Subcutaneous abdominal adipose tissue (tissue), 5 donors: Measurements from ENCODE around the gene NCSTN.
"Not testable (repeated sequence)": the region's sequence is repeated elsewhere in the genome, so short reads cannot be mapped to it uniquely, and the experiment has no call there.

Experiments used
- H3K27ac ChIP-seq: one replicate; pipeline ENCODE4 v1.7.0; 2013; ENCODE audit warnings: low read depth, mild to moderate bottlenecking, inconsistent platforms, low read length, moderate library complexity
- H3K27me3 ChIP-seq, 5 donors: one replicate each; pipeline ENCODE4 v1.7.0; 2013; ENCODE audit warnings: low read length in 5 of 5, inconsistent platforms in 1 of 5; ENCODE audit not compliant: control insufficient read depth in 5 of 5, insufficient read depth in 4 of 5
- H3K36me3 ChIP-seq, 5 donors: one replicate each; pipeline ENCODE4 v1.7.0; 2013; ENCODE audit warnings: low read length in 5 of 5; ENCODE audit not compliant: control insufficient read depth in 5 of 5, insufficient read depth in 5 of 5
- H3K4me1 ChIP-seq, 5 donors: one replicate each; pipeline ENCODE4 v1.7.0; 2013; ENCODE audit warnings: low read length in 5 of 5, mild to moderate bottlenecking in 3 of 5, moderate library complexity in 1 of 5; ENCODE audit not compliant: control insufficient read depth in 5 of 5, insufficient read depth in 5 of 5
- H3K4me3 ChIP-seq, 5 donors: one replicate each; pipeline ENCODE4 v1.7.0; 2013; ENCODE audit warnings: low read length in 5 of 5, low read depth in 1 of 5
- H3K9ac ChIP-seq, 5 donors: one replicate each; pipeline ENCODE4 v1.7.0; 2013; ENCODE audit warnings: low read length in 5 of 5, mild to moderate bottlenecking in 4 of 5, moderate library complexity in 3 of 5
- H3K9me3 ChIP-seq, 5 donors: one replicate each; pipeline ENCODE4 v1.7.0; 2013; ENCODE audit warnings: low read length in 5 of 5; ENCODE audit not compliant: control insufficient read depth in 5 of 5
- donor health status: healthy.
- donor health status: healthy.
- donor health status: healthy.
- donor health status: healthy.
- donor health status: healthy.

The NCSTN gene

GRCh38 chr1:160377585-160378206 is 34.5 kb downstream of the NCSTN start:
- no peaks in the 10 kb centered on the region for H3K36me3 ChIP-seq
- H3K27me3 ChIP-seq: peaks cover 0 to 2% (median 0%) of the 10 kb centered on the region in 5 donors
- H3K9me3 ChIP-seq: no peaks in the 10 kb centered on the region
- H3K4me1 ChIP-seq: peaks cover 4 to 20% (median 19%) of the 10 kb centered on the region in 5 donors
- no peak overlapping the region for H3K9ac ChIP-seq
- no peak overlapping the region for H3K27ac ChIP-seq
- no peak overlapping the region for H3K4me3 ChIP-seq

- not testable (repeated sequence) for H3K36me3 ChIP-seq, H3K27me3 ChIP-seq, H3K4me3 ChIP-seq, H3K4me1 ChIP-seq, H3K9me3 ChIP-seq, H3K9ac ChIP-seq, H3K27ac ChIP-seq
Measured at GRCh38 chr1:160384812-160385211, 41.6 kb downstream of the NCSTN start.

- not testable (repeated sequence) for H3K9ac ChIP-seq, H3K9me3 ChIP-seq, H3K4me3 ChIP-seq, H3K27me3 ChIP-seq, H3K36me3 ChIP-seq, H3K4me1 ChIP-seq, H3K27ac ChIP-seq
Measured at GRCh38 chr1:160388406-160388805, 45.2 kb downstream of the NCSTN start.

- no peak overlapping the region for H3K27ac ChIP-seq
- no peaks in the 10 kb centered on the region for H3K4me1 ChIP-seq
- H3K9ac ChIP-seq: no peak overlapping the region
- H3K4me3 ChIP-seq: no peak overlapping the region
- H3K27me3 ChIP-seq: peaks cover 0 to 7% (median 2%) of the 10 kb centered on the region in 5 donors
- no peaks in the 10 kb centered on the region for H3K9me3 ChIP-seq
- no peaks in the 10 kb centered on the region for H3K36me3 ChIP-seq
Measured at GRCh38 chr1:160394673-160395072, 51.5 kb downstream of the NCSTN start.

GRCh38 chr1:160397651-160398050 is 54.5 kb downstream of the NCSTN start:
- no peak overlapping the region for H3K4me3 ChIP-seq
- no peak overlapping the region for H3K27ac ChIP-seq
- no peaks in the 10 kb centered on the region for H3K36me3 ChIP-seq
- no peaks in the 10 kb centered on the region for H3K9me3 ChIP-seq
- peaks cover 0 to 16% (median 14%) of the 10 kb centered on the region in 5 donors for H3K4me1 ChIP-seq
- H3K9ac ChIP-seq: no peak overlapping the region
- peaks cover 8 to 22% (median 14%) of the 10 kb centered on the region in 5 donors for H3K27me3 ChIP-seq

- Histone ChIP-seq H3K4me1 (peaks cover 0 to 21% (median 14%) of the 10 kb centered on the region in 5 donors), H3K9ac (no peak overlapping the region), H3K36me3 (no peaks in the 10 kb centered on the region), H3K27me3 (peaks cover 8 to 27% (median 15%) of the 10 kb centered on the region in 5 donors), H3K27ac (no peak overlapping the region), H3K9me3 (no peaks in the 10 kb centered on the region), H3K4me3 (no peak overlapping the region)
Measured at GRCh38 chr1:160398823-160399222, 55.6 kb downstream of the NCSTN start.

- Histone ChIP-seq H3K36me3 (no peaks in the 10 kb centered on the region), H3K4me1 (peaks cover 0 to 21% (median 14%) of the 10 kb centered on the region in 5 donors), H3K4me3 (peak overlapping the region; percentile 26 to 64 (median 56)), H3K9me3 (no peaks in the 10 kb centered on the region), H3K27me3 (peaks cover 8 to 27% (median 15%) of the 10 kb centered on the region in 5 donors), H3K27ac (no peak overlapping the region), H3K9ac (peak overlapping the region in 2 of 5 donors; percentile 12 to 34)
Measured at GRCh38 chr1:160399544-160400222, 56.5 kb downstream of the NCSTN start.

- Histone ChIP-seq H3K27me3 (peaks cover 8 to 27% (median 17%) of the 10 kb centered on the region in 5 donors), H3K4me1 (peaks cover 0 to 21% (median 14%) of the 10 kb centered on the region in 5 donors), H3K4me3 (peak within 1 kb of the TSS; percentile 53 to 64 (median 56)), H3K36me3 (no peaks in the 10 kb centered on the region), H3K9ac (peak within 1 kb of the TSS in 3 of 5 donors; percentile 12 to 34 (median 21)), H3K27ac (no peak within 1 kb of the TSS), H3K9me3 (no peaks in the 10 kb centered on the region)
Measured at GRCh38 chr1:160400223-160400645, 57.1 kb downstream of the NCSTN start, which contains the start of gene VANGL2. TSS of gene VANGL2 (plus strand) at chr1:160400564. CDS start at chr1:160415838, 15,274 bp downstream.

- H3K9ac ChIP-seq: peak overlapping the region in 1 of 5 donors; percentile 21
- H3K36me3 ChIP-seq: no peaks in the 10 kb centered on the region
- peaks cover 0 to 21% (median 14%) of the 10 kb centered on the region in 5 donors for H3K4me1 ChIP-seq
- H3K9me3 ChIP-seq: no peaks in the 10 kb centered on the region
- H3K27me3 ChIP-seq: peaks cover 8 to 27% (median 17%) of the 10 kb centered on the region in 5 donors
- H3K27ac ChIP-seq: no peak overlapping the region
- H3K4me3 ChIP-seq: peak overlapping the region; percentile 8 to 60 (median 46)
Measured at GRCh38 chr1:160400646-160401486, 57.7 kb downstream of the NCSTN start.
